Right atrium auricular region (tissue), 2 donors: ENCODE data around the gene PSRC1. TPM values are rescaled to one million over a fixed set of nuclear protein-coding genes. Genes with fewer than 3 reads are reported as not detected.

ENCODE experiments used
- DNase-seq: peaks from one replicate; pipeline ENCODE4 v3.0.0-alpha.2; 2019; ENCODE audit warnings: low spot score
- H3K27ac ChIP-seq, 2 donors: fragments of 200-600 bp; sonication (generic); 1 replicate in 1 of 2; 2 replicates in 1 of 2; pipeline ENCODE4 v1.5.1; 2016 to 2019
- H3K27me3 ChIP-seq, 2 donors: fragments of 200-600 bp; sonication (generic); one replicate each; pipeline versions ENCODE4 v1.5.1 to v1.6.0; 2017 to 2019
- H3K36me3 ChIP-seq: fragments of 200-600 bp; sonication (generic); one replicate; pipeline ENCODE4 v1.5.1; 2016
- H3K4me1 ChIP-seq, 2 donors: fragments of 200-600 bp; sonication (generic); one replicate each; pipeline versions ENCODE4 v1.5.1 to v1.6.0; 2017 to 2019
- H3K4me3 ChIP-seq, 2 donors: fragments of 200-600 bp; sonication (generic); 1 replicate in 1 of 2; 2 replicates in 1 of 2; pipeline ENCODE4 v1.5.1; 2017 to 2019; ENCODE audit warnings: mild to moderate bottlenecking in 1 of 2, moderate library complexity in 1 of 2
- H3K9me3 ChIP-seq, 2 donors: fragments of 200-600 bp; sonication (generic); one replicate each; pipeline ENCODE4 v1.5.1; 2019
- total RNA-seq, 2 donors: library from RNA; depleted of rRNA; stranded (reverse); fragments of >200 nt; gene quantifications; one replicate each; pipeline ENCODE4 v1.1.0, GENCODE V29; 2016
- TF ChIP-seq, protein P1 (sequence below), 2 donors: fragments of 200-600 bp; sonication (generic); IDR thresholded peaks; one replicate each; pipeline ENCODE4 v1.5.1; 2019; ENCODE audit warnings: antibody characterized with exemption in 2 of 2

Gene PSRC1
- 1 to 10 TPM; 2.2 to 2.4 TPM for total RNA-seq

DNA sequence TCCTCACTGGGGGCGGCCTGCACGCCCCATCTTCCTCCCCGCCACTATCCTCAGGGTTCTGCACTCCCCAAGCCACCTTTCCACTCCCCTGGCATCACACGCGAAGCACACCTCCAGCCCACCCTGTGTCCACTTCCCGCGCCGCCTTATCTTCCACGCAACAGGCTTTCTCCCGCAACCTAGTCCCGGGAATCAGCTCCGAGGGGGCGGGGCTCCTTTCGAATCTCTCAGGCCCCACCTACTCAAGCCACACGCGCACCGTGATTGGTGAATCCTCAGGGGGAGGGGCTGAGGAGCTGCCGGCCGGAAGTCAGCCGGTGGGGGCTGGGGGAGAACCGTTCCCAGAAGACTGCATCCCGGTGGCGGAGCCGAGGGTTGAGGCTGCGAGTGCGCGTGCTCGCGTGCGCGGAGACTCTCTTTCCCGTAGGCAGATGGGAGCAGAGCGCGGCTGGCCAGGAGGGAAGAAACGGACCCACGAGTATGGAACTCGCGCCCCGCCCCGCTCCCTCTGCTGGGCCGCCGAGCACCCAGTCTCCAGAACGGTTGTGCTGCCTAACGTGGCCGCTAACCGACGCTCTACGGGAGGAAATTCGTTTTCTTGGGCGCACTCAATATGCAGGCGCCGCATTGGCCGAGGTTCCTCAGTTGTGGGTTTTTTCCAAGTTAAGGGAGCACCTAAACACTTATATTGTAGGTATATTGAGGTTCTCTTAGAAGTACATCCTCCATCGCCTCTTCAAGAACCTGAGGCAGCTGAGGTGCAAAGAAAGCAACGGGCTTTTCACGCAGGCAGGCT, at the start of gene PSRC1:
Gene PSRC1 (minus strand): TSS at position 194 of the 796 bp plus-strand sequence.
- Histone ChIP-seq H3K4me3 (peak within 1 kb of the TSS; percentile 44 to 66), H3K4me1 (peaks cover 0 to 25% of the 10 kb centered on the region in 2 donors), H3K27ac (peak within 1 kb of the TSS; percentile 88 to 91), H3K36me3 (no peaks in the 10 kb centered on the region), H3K27me3 (no peaks in the 10 kb centered on the region), H3K9me3 (no peaks in the 10 kb centered on the region)
- peak; percentile 96 for DNase-seq
- TF ChIP-seq, protein P1, sequence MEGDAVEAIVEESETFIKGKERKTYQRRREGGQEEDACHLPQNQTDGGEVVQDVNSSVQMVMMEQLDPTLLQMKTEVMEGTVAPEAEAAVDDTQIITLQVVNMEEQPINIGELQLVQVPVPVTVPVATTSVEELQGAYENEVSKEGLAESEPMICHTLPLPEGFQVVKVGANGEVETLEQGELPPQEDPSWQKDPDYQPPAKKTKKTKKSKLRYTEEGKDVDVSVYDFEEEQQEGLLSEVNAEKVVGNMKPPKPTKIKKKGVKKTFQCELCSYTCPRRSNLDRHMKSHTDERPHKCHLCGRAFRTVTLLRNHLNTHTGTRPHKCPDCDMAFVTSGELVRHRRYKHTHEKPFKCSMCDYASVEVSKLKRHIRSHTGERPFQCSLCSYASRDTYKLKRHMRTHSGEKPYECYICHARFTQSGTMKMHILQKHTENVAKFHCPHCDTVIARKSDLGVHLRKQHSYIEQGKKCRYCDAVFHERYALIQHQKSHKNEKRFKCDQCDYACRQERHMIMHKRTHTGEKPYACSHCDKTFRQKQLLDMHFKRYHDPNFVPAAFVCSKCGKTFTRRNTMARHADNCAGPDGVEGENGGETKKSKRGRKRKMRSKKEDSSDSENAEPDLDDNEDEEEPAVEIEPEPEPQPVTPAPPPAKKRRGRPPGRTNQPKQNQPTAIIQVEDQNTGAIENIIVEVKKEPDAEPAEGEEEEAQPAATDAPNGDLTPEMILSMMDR (IDR thresholded peaks at IDR 0.05), result peak in 1 of 2 donors; percentile 72

DNA sequence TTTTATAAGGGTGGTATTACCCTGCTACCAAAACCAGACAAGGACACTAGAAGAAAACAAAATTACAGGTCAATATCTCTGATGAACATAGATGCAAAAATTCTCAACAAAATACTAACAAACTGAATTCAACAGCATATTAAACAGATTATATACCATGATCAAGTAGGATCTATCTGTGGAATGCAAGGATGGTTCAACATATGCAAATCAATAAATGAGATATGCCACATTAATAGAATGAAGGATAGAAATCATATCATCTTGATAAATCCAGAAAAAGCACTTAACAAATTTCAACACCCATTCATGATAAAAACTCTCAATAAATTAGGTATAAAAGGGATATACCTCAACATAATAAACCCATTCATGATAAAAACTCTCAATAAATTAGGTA, 48.2 kb upstream of the PSRC1 start:
- TF ChIP-seq, protein P1 (IDR thresholded peaks at IDR 0.05), result no peak
- DNase-seq, result no peak
- H3K27ac ChIP-seq, result no peak overlapping the region

DNA sequence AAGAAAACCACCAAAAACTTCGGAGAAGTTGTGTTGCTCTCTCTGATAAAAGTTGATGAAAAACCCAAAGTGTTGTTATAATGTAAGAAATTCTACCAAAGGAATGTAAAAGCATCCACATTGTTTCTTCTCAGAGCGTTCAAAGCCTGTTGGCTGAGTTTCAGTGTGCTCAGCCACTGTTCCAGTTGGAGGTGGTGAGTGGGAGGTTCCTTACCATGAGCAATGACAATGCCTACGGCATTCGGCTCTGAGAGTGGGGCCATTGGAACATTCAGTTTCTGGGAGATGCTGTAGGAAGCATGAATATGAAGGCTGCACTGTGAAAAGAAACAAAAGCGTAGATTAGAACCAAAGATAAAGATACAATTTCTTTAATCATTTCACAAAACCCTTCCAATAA, 44.3 kb upstream of the PSRC1 start:
- no peaks in the 10 kb centered on the region for H3K4me1 ChIP-seq
- H3K4me3 ChIP-seq, result no peak overlapping the region
- TF ChIP-seq, protein P1 (IDR thresholded peaks at IDR 0.05), result no peak
- no peak overlapping the region for H3K27ac ChIP-seq
- peaks cover 0 to 13% of the 10 kb centered on the region in 2 donors for H3K9me3 ChIP-seq
- peaks cover 87% of the 10 kb centered on the region for H3K36me3 ChIP-seq
- no peak for DNase-seq
- no peaks in the 10 kb centered on the region for H3K27me3 ChIP-seq

More for the DNA sequence above, 48.2 kb upstream of the PSRC1 start:
- no peaks in the 10 kb centered on the region for H3K27me3 ChIP-seq
- peaks cover 88% of the 10 kb centered on the region for H3K36me3 ChIP-seq
- H3K4me3 ChIP-seq, result no peak overlapping the region
- no peaks in the 10 kb centered on the region for H3K4me1 ChIP-seq
- peaks cover 0 to 16% of the 10 kb centered on the region in 2 donors for H3K9me3 ChIP-seq

DNA sequence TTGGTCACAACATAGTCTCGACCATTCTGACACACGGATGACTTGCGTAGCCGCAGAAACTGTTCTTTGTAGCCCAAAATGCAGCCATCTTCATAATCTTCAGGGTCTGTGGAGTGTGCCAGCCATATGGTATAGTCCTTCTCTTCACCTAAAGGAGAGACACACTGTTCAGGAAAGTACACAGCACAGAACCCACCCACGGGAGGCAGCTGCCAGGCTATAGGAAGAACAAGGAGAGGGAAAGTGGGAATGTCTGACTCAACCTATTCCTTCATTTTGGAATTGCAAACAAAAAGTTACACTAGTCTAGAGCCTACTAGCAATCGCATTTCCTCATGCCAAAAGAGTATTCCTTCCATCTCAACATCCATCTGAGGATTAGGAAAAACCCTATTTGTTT, 40.0 kb upstream of the PSRC1 start:
- no peak overlapping the region for H3K27ac ChIP-seq
- TF ChIP-seq, protein P1 (IDR thresholded peaks at IDR 0.05), result no peak
- H3K36me3 ChIP-seq, result peaks cover 95% of the 10 kb centered on the region
- H3K4me1 ChIP-seq, result no peaks in the 10 kb centered on the region
- H3K4me3 ChIP-seq, result no peak overlapping the region
- H3K9me3 ChIP-seq, result no peaks in the 10 kb centered on the region
- DNase-seq, result no peak
- no peaks in the 10 kb centered on the region for H3K27me3 ChIP-seq

DNA sequence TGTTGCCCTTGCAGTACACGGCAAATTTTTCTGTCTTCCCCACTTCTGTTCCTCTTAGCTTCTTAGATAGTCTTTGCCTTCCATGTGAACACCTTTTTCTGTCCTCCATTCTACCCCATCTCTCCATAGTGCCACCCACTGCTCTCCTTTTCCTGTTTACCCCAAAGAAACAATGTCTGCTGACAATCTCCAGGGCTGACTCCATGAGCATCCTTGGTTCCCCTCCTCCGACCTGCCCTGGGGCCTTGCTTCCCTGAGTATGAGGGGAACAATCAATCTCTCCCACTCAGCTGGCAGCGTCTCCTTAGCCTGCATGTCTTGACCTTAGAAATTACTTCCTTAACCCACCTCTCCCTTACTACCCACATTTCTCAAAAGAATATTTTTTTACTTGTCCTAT, 36.2 kb upstream of the PSRC1 start:
- Histone ChIP-seq H3K4me1 (no peaks in the 10 kb centered on the region), H3K27ac (no peak overlapping the region), H3K4me3 (no peak overlapping the region), H3K9me3 (no peaks in the 10 kb centered on the region), H3K27me3 (no peaks in the 10 kb centered on the region), H3K36me3 (peaks cover 99% of the 10 kb centered on the region)
- peak; percentile 42 for DNase-seq
- TF ChIP-seq, protein P1 (IDR thresholded peaks at IDR 0.05), result no peak
